ENCODE measurements around the gene FXYD3.

DNA sequence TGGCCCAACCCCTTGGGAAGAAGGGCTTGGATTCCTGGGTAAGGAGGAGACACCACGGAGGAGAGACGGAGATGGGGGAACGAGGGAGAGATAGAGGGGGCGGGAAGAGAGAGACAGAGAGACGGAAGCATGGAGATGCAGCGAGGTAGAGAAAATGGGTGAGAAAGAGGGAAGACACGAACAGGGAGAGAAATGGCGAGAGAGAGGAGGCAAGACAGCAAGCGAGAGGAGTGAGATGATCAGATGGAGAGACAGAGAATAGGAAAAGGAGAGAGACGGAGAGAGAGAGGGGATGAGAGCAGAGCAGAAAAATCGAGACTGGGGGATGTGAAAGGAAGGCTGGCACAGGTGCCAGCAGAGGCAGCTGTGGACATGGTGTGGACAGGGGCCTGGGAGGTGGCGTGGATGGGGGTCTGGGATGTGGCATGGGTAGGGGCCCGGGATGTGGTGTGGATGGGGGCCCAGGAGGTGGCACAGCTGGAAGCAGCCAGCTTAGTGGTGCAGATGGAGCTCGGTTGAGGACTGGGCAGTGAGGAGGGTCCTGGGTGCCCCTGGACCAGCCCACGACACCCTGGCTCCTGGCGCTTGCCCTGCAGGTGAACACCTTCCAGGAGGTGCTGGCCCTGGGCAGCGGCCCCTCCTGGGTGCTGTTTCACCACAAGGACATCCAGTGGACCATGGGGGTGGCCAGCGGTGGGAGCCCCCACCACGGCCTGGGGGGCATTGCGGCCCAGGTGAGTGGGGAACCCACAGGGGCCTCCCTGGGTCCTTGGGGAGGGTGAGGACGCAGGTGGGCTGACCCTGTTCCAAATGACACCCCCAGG lies 40.2 kb upstream of the FXYD3 start:
- TF ChIP-seq, protein P1, sequence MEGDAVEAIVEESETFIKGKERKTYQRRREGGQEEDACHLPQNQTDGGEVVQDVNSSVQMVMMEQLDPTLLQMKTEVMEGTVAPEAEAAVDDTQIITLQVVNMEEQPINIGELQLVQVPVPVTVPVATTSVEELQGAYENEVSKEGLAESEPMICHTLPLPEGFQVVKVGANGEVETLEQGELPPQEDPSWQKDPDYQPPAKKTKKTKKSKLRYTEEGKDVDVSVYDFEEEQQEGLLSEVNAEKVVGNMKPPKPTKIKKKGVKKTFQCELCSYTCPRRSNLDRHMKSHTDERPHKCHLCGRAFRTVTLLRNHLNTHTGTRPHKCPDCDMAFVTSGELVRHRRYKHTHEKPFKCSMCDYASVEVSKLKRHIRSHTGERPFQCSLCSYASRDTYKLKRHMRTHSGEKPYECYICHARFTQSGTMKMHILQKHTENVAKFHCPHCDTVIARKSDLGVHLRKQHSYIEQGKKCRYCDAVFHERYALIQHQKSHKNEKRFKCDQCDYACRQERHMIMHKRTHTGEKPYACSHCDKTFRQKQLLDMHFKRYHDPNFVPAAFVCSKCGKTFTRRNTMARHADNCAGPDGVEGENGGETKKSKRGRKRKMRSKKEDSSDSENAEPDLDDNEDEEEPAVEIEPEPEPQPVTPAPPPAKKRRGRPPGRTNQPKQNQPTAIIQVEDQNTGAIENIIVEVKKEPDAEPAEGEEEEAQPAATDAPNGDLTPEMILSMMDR (IDR thresholded peaks at IDR 0.05): no peak
- TF ChIP-seq POLR2A (IDR thresholded peaks at IDR 0.05): no peak

Measured in esophagus squamous epithelium (tissue), 4 donors.